Transverse colon (tissue), 4 donors: ENCODE measurements around the gene FNDC3B. TPM values are rescaled to one million over a fixed set of nuclear protein-coding genes. Genes with fewer than 3 reads are reported as not detected.

Experiments
- DNase-seq: peaks from one replicate; pipeline ENCODE4 v3.0.0-alpha.2; 2019
- H3K27ac ChIP-seq, 4 donors: fragments of 200-600 bp; sonication (generic); 2 replicates each; pipeline ENCODE4 v1.5.1; 2016 to 2018; ENCODE audit warnings: inconsistent platforms in 4 of 4
- H3K27me3 ChIP-seq: fragments of 200-600 bp; sonication (generic); 2 replicates; pipeline ENCODE4 v1.5.1; 2017; ENCODE audit warnings: inconsistent platforms
- H3K36me3 ChIP-seq, 4 donors: fragments of 200-600 bp; sonication (generic); 2 replicates each; pipeline ENCODE4 v1.5.1; 2017 to 2019; ENCODE audit warnings: inconsistent platforms in 4 of 4
- H3K4me1 ChIP-seq, 4 donors: fragments of 200-600 bp; sonication (generic); 2 replicates each; pipeline ENCODE4 v1.5.1; 2017 to 2020; ENCODE audit warnings: inconsistent platforms in 4 of 4
- H3K4me3 ChIP-seq, 4 donors: fragments of 200-600 bp; sonication (generic); 1 replicate in 1 of 4; 2 replicates in 3 of 4; pipeline versions ENCODE4 v1.5.1 to v1.6.1; 2017 to 2019; ENCODE audit warnings: inconsistent platforms in 4 of 4
- H3K9me3 ChIP-seq, 2 donors: fragments of 200-600 bp; sonication (generic); 2 replicates each; pipeline ENCODE4 v1.5.1; 2017 to 2019; ENCODE audit warnings: inconsistent platforms in 2 of 2
- EP300 ChIP-seq: sonication (generic); formaldehyde crosslinking; IDR thresholded peaks from one replicate; pipeline ENCODE4 v1.6.1; 2017; ENCODE audit warnings: antibody characterized with exemption, low read depth
- POLR2A ChIP-seq: fragments of 450-650 bp; IDR thresholded peaks from one replicate; pipeline ENCODE4 v1.6.1; 2016; ENCODE audit warnings: antibody characterized with exemption, mild to moderate bottlenecking, moderate library complexity
- POLR2AphosphoS5 ChIP-seq, 3 donors: sonication (generic); formaldehyde crosslinking; IDR thresholded peaks; one replicate each; pipeline ENCODE4 v1.6.1; 2016; ENCODE audit warnings: antibody characterized with exemption in 3 of 3
- WGBS, 2 donors: methylation state at CpG; one replicate each; pipeline ENCODE4 v1.1.5; 2018; ENCODE audit warnings: low coverage in 1 of 2; 5-methylcytosine and 5-hydroxymethylcytosine counted together
- in situ Hi-C, 4 donors: fragments of 200-750 bp; cut with MboI; loops; one replicate each; pipeline versions ENCODE4 v1.15.0 to v1.15.1; 2017; ENCODE audit warnings: low sequenced_read_pairs in 3 of 4, low pct_ligation_motif_present in 1 of 4, low pct_unique_long_range_greater_than_20kb in 1 of 4
- intact Hi-C: fragments of 100-400 bp; cut with DNase I; formaldehyde crosslinking; loops from one replicate; pipeline ENCODE4 v1.15.1; 2023; ENCODE audit warnings: low total_unique reads
- total RNA-seq, 4 donors: library from RNA; depleted of rRNA; stranded (reverse); fragments of >200 nt; gene quantifications; one replicate each; pipeline ENCODE4 v1.1.0, GENCODE V29; 2016
- TF ChIP-seq, protein P1 (sequence below), 5 experiments: fragments of 200-600 bp in 3 of 5; fragments of 450-650 bp in 2 of 5; sonication (generic) in 3 of 5; IDR thresholded peaks; 1 replicate in 2 of 5; 2 replicates in 3 of 5; pipeline ENCODE4 v1.5.1; 2016 to 2017; ENCODE audit warnings: antibody characterized with exemption in 5 of 5, inconsistent platforms in 3 of 5, mild to moderate bottlenecking in 2 of 5, moderate library complexity in 1 of 5

FNDC3B gene
- total RNA-seq, 4 donors from 2014 or later: 28.5 to 85.7 (median 44.5) TPM

DNA sequence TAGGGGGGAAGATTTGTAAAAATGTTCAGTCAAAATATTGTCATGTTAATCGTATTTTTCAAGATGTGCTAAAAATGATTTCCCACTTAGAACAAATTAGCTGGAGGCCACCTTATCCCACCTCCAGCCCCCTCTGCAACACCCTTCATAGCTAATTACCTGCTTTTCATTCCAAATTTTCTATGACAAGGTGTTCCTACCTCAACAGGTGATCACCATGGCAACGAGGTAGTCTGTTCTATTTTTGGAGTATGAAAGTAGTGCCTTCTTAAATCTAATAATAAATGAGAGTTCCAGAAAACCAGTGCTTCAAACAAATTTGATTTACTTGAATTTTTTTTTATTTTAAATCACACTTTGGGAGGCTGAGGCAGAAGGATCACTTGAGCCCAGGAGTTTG, 149.8 kb downstream of the FNDC3B start:
- Histone ChIP-seq H3K9me3 (no peaks in the 10 kb centered on the region), H3K4me3 (no peak overlapping the region), H3K4me1 (peaks cover 0 to under 1% (median 0%) of the 10 kb centered on the region in 4 donors), H3K27me3 (no peaks in the 10 kb centered on the region), H3K27ac (no peak overlapping the region), H3K36me3 (no peaks in the 10 kb centered on the region)
- intact Hi-C loops (no loop called here), in situ Hi-C loops (no loop called here)
- no peak for DNase-seq
- WGBS, 2 donors: 78 to 85% methylated on average over 2 of the region's 2 CpGs
- TF ChIP-seq POLR2A: no peak
- TF ChIP-seq, protein P1, sequence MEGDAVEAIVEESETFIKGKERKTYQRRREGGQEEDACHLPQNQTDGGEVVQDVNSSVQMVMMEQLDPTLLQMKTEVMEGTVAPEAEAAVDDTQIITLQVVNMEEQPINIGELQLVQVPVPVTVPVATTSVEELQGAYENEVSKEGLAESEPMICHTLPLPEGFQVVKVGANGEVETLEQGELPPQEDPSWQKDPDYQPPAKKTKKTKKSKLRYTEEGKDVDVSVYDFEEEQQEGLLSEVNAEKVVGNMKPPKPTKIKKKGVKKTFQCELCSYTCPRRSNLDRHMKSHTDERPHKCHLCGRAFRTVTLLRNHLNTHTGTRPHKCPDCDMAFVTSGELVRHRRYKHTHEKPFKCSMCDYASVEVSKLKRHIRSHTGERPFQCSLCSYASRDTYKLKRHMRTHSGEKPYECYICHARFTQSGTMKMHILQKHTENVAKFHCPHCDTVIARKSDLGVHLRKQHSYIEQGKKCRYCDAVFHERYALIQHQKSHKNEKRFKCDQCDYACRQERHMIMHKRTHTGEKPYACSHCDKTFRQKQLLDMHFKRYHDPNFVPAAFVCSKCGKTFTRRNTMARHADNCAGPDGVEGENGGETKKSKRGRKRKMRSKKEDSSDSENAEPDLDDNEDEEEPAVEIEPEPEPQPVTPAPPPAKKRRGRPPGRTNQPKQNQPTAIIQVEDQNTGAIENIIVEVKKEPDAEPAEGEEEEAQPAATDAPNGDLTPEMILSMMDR (IDR thresholded peaks at IDR 0.05): no peak
- TF ChIP-seq POLR2AphosphoS5 (IDR thresholded peaks at IDR 0.05): no peak
- TF ChIP-seq EP300: no peak

- Histone ChIP-seq H3K4me1 (peaks cover 0 to 9% (median 5%) of the 10 kb centered on the region in 4 donors), H3K4me3 (no peak overlapping the region), H3K36me3 (no peaks in the 10 kb centered on the region), H3K9me3 (no peaks in the 10 kb centered on the region), H3K27ac (no peak overlapping the region), H3K27me3 (no peaks in the 10 kb centered on the region)
- DNase-seq: no peak
- 88 to 91% methylated on average over 6 to 7 of the region's 7 CpGs for whole genome bisulfite sequencing, 2 donors
- in situ Hi-C loops (no loop called here), intact Hi-C loops (no loop called here)
- no peak for TF ChIP-seq POLR2AphosphoS5 (IDR thresholded peaks at IDR 0.05)
- TF ChIP-seq, protein P1 (IDR thresholded peaks at IDR 0.05): no peak
- TF ChIP-seq POLR2A: no peak
- no peak for TF ChIP-seq EP300
Observed at GRCh38 chr3:172189987-172190603, 150.7 kb downstream of the FNDC3B start.

- Histone ChIP-seq H3K4me1 (peaks cover 0 to 15% (median 8%) of the 10 kb centered on the region in 4 donors), H3K27ac (no peak overlapping the region), H3K36me3 (no peaks in the 10 kb centered on the region), H3K27me3 (no peaks in the 10 kb centered on the region), H3K4me3 (no peak overlapping the region), H3K9me3 (no peaks in the 10 kb centered on the region)
- in situ Hi-C loops: no loop called here
- TF ChIP-seq EP300 (no peak), POLR2AphosphoS5 (IDR thresholded peaks at IDR 0.05) (no peak), POLR2A (no peak)
- TF ChIP-seq, protein P1 (IDR thresholded peaks at IDR 0.05): no peak
- 89 to 96% methylated on average over 3 of the region's 3 CpGs for WGBS, 2 donors
- intact Hi-C loops: no loop called here
- DNase-seq: no peak
Observed at GRCh38 chr3:172190980-172191379, 151.6 kb downstream of the FNDC3B start.

GRCh38 chr3:172191629-172192028, 152.3 kb downstream of the FNDC3B start:
- Histone ChIP-seq H3K27me3 (no peaks in the 10 kb centered on the region), H3K4me1 (peaks cover 0 to 15% (median 8%) of the 10 kb centered on the region in 4 donors), H3K36me3 (no peaks in the 10 kb centered on the region), H3K9me3 (no peaks in the 10 kb centered on the region), H3K27ac (no peak overlapping the region), H3K4me3 (no peak overlapping the region)
- no peak for TF ChIP-seq POLR2AphosphoS5 (IDR thresholded peaks at IDR 0.05)
- TF ChIP-seq, protein P1 (IDR thresholded peaks at IDR 0.05): no peak
- no peak for TF ChIP-seq POLR2A
- TF ChIP-seq EP300: no peak
- WGBS, 2 donors: 98% methylated on average over 4 of the region's 4 CpGs; no CpG with 5 or more reads in 1 of the 2 donors
- intact Hi-C loops (no loop called here), in situ Hi-C loops (no loop called here)
- DNase-seq: no peak
